Fibroblast of skin of scalp (primary cell): Measurements from ENCODE around the gene LRRC4C. TPM values are rescaled to one million over a fixed set of nuclear protein-coding genes. Genes with fewer than 3 reads are reported as not detected.

ENCODE experiments used
- DNase-seq: peaks from one replicate; pipeline ENCODE4 v3.0.0-alpha.2; 2013
- polyA plus RNA-seq, 2 experiments: library from polyadenylated mRNA; unstranded; fragments of 120-200 nt; gene quantifications; one replicate each; pipeline ENCODE4 v1.2.1, GENCODE V29; 2013; ENCODE audit not compliant: insufficient read length in 2 of 2

Gene LRRC4C
- polyA plus RNA-seq (2013, experiment 1 of 2; ENCODE audit: insufficient read length): 0.45 TPM
- 0.97 TPM for polyA plus RNA-seq (2013, experiment 2 of 2; ENCODE audit: insufficient read length)

DNA sequence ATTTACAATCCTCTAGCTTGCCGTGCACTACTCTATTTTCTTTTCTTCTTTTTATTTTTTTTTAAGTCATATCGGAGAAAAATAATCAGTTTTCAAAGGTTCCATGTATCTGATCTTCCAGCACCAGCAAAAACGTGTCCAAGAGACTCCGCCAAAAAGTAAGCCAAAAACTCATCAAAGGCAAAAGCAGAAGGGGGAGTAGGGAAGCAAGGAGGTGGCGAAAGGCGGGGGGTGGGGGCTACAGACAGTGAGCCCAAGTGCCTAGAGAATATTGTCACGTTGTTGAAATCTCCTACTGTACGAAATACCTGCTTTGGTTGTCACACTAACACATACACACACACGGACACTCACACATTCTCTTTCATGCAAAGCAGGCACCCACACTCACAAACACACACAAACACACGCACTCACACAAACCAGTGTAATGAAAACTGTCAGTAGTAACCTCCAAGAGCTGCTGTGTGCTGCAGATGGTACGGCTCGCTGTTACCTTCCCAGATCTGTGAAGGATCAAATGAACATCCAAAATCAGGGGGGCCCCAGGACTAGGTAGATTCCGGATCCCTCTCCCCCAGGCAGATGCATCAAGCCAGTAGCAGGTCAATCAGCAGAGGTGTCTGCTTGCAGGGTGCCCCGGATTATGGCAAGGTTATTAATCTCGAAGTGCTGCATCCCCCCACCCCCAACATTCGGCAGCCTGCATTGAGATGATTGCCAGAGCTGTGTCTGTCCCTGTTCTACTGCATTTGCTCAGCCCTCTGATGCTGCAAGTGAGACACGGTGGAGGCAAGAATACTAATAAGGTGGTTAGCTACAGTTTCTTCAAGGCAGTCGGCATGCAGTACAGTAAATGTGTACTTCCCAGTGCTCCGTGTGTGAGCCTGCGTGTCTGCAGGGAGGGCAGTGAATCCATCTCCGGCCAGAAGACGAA lies at the start of gene LRRC4C:
Gene LRRC4C (minus strand): TSS at position 188 of the 937 bp plus-strand sequence.
- DNase-seq: no peak

DNA sequence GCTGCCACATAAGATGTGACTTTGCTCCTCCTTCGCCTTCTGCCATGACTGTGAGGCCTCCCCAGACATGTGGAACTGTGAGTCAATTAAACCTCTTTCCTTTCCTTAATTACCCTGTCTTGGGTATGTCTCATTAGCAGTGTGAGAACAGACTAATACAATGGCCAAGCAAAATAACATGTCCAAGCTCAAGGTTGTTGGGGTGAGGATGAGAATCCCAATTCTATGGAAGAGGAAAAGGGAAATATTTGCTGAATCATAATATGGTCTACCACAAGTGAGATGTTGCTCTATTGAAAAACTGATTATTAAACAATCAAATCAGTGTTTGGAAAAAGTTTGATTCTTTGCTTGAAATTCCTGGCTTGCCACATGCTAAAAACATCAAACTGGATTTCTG lies 48.7 kb upstream of the LRRC4C start:
- DNase-seq: no peak

DNA sequence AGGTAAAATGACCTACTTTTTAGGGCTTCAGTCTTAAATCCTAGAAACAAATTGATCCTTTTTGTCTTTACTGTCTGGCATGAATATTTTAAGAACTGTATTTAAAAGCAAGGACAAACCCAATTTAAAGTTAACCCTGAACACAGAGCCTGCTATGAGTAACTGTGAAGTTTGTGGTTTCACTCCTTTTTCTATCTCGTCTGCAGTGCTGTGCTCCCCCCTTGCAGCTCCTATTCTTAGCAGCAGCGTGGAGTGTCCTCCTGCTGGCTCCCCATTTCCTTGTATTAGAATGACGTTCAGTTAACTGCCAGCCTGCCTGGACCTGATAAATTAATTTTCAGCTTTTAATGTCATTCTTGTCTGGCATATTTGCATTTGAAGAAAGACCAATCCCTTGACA lies 40.0 kb upstream of the LRRC4C start:
- DNase-seq: no peak

DNA sequence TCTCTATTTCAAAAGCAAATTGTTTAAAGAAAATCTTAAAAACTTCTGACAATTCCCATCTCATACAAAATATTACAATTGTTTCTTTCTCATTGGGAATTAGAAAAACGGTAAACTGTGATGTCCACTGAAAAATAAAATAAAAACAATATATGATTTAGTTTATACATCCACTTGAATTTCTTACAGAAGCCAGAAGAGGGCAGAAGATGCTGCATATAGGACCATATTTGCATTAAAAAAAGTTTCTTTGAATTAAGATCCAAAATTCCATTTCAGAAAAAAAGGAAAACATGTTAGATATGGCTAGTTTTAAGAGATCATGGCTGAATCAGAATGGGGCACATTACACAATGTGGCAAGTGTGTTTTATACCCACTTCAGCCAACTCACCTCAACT lies 39.3 kb upstream of the LRRC4C start:
- DNase-seq: peak; percentile 37

DNA sequence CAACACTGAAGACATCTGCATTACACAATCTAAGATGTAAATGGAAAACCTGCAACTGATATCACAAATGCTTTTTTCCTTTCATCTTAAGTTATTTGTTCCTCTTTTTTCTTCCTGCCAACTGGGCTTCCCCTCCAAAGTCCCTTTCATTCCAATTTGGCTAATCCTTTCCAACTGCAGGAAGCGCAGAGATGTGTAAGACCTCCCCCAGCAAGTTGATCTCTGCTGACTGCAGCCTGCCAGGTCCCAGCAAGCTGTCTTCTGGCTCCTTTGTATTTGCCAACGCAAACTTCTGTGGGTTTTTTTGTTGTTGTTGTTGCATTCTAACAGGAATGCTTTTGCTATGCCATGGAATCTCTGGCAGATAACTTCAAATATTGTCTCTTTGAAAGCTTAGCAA lies 38.5 kb upstream of the LRRC4C start:
- peak; percentile 20 for DNase-seq

DNA sequence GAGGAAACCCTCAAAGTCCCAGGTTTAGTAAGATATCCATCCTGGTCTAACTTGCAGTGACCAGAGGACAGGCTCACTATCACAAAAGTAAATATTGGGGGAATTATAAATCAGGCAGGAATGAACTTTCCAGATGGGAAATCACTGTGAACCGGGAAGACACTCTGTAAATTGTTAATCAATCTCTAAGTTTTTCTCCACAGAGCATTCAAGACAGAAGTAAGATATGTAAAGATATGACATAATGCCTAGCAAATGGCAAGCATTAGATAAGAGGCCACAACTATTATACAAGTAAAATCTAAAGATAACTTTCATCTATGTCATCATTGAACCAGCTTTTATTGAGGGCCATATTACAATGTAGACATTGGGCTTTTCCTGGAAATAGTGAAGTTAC lies 35.3 kb upstream of the LRRC4C start:
- DNase-seq: peak; percentile 25

DNA sequence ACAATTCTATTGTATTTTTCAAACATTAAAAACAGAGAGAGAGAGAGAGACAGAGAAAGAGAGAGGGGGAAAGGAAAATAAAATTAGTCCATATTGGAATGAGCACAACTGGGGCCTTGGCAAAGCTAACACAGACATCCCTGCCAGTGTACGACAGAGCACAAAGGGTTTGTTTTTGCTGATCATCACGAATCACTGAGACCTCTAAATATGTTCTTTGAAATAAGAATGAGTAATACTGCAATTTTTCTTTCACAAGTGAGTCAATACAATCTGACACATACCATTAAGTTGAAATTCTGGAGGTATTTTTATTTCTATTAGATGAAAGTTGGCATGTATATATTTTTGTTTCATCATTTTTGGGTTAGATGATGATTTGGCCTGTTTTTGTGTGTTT lies 27.0 kb upstream of the LRRC4C start:
- DNase-seq: peak; percentile 55

DNA sequence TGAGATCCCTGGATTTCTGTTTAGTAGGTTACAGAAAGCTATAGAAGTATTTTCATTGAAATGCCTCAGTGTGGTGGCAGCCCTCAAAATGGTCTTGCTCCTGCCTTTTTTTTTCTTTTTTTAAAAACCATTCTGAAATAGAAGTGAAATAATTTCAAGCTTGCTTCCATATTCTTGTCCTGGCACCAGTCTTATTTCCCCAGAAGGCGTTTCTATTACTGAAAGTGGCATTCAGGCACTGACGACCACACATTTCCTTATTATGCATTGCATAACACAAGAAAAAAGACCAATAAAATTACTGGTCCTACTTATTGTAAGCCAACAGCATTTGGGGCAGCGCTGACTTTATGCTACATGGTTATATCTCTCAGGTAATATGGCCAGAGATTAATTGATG lies 24.5 kb upstream of the LRRC4C start:
- DNase-seq: no peak

DNA sequence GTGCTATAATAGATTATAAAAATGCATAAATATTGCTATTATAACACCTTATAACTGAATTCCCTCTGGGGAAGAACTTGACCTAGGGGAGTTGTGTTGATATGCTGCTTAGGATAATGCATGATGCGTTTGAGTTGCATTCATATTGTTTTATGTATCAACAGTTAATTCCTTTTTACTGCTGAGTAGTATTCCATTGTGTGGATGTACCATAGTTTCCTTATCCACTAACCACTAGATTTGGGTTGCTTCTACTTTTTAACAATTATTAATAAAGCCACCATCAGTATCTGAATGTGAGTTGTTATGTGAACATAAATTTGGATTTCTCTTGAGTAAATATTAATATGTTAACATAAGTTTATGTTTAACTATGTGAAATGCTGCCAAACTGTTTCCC lies 19.7 kb upstream of the LRRC4C start:
- DNase-seq: no peak

DNA sequence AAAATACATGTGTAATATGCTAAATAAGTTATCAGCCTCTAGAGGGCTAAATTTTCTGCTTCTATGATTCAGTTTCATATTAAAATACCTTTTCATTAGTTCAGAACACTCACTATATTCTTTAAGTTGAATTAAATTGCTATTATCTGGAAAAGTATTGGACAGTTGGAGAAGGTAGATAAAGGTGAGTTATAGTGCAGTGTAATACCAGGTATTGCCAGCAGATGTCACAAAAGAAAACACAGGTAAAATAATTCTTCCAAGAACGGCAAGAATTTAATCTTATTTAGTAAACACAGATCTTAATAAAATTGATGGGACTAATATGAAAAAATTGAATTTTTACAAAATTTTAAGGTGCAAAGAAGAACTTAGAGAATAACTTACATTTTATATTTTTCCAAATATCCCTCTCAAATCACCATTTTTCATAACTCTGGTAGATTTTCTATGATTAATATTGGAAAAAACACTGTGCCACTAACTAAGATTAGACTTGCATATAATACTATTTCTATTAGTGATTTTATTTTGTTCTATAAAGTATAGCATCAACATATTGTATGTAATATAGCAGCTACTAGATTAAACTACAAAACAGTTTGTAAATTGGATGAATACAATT lies 1.7 kb upstream of the LRRC4C start:
- DNase-seq: no peak

DNA sequence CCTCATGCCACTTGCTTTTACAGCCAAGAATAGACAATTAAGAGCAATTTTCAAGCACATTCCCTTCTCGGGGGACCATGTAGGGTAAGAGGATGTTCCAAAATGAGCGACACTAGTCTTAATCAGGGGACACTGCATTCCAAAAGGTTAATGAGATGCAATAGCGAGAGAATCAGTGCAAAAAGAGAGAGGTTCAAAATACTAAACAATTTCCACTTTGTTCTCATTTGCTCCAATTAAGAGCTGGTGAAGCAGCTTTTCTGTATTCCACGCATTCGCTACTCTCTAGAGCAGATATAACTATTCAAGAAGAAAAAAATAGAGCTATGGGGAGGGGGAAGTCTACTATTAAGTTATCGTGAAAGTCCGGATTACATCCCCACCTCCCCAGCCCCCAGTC lies 811 bp downstream of the LRRC4C start:
- no peak for DNase-seq

DNA sequence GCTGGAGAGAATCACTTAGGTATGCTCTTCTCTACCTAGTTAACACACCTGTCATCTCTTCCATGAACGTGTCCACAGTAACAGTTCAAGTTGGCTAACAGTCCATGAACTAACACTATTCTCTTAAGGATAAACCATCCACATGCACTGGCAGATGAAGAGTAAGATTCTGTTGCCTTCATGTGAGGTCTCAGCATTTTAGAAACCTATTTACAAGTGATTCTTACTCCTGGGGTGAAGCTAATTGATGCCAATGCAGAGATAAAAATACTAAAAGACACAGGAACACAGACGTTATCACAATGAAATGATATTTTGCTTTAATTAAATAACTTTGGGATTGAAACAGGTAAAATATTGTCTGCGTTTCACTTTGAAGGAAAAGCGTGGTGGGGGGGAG lies 1.3 kb downstream of the LRRC4C start:
- DNase-seq: no peak

DNA sequence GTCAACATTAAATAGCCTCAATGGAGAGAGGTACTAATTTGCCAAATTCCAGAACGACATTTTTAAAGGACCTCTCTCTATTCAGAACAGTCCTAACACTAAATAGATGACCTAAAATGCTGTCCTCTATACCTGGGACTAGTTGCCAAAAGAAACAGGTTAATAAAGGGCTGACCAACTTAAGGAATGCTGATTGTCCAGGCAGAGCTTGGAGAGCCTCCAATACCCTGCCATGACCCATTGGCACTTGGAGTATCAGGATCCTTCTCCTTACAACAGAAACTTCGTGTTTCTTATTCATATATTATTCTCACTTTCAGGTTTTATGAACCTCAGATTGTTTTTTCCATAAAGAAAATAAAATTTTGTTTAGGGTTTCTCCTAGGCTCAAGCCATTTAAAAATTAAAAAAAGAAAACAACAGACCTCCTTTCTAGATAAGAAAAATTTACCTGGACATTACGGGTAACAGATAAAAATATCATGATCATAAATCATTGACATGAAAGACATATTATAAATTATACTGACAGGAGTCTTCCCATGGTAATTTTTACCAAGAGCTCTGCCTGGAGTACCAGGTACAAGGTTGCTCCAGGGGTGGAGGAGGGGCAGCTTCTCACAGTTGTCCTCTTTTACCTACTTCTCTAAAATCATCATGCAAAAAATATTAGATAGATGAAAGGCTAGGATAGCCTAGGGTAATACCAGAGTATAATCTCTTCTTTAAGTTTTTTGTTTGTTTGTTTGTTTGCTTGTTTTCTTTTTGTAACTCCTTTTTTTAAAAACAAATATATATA lies 2.0 kb downstream of the LRRC4C start:
- no peak for DNase-seq

DNA sequence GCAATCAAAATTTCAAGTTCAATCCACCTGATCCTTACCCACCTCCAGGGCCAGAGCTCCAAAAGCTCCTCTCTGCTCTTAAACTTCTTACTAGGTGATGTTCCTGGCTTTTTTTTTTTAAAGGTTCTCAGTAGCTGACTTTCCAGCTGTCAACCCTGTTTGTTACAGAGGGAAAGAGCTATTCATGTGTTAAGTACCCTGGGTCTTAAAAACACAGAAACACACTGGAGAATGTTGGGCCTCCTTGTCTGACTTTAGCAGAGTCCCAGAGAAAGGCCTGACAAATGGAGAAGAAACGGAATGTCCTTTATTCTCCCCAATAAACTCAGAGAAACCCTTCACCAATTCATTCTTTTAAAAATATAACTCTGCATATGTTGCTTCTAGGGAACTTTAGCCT lies 3.2 kb downstream of the LRRC4C start:
- no peak for DNase-seq

DNA sequence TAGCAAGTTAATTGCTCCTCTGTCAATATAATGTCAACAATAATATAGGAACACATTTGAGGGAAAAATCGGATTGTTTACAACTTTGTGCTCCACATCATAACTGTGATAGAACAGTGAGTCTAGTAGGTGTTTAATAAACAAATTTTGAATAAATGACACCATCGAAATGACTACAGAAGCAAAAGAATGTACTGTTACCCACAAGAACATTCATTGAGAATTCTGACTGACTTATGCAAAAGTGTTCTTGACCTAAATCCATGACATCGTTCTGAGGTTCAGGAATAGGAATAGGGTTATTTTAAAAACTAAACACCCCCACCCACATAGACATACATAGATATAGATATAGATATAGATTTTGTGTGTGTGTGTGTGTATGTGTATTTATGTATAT lies 8.4 kb downstream of the LRRC4C start:
- no peak for DNase-seq

DNA sequence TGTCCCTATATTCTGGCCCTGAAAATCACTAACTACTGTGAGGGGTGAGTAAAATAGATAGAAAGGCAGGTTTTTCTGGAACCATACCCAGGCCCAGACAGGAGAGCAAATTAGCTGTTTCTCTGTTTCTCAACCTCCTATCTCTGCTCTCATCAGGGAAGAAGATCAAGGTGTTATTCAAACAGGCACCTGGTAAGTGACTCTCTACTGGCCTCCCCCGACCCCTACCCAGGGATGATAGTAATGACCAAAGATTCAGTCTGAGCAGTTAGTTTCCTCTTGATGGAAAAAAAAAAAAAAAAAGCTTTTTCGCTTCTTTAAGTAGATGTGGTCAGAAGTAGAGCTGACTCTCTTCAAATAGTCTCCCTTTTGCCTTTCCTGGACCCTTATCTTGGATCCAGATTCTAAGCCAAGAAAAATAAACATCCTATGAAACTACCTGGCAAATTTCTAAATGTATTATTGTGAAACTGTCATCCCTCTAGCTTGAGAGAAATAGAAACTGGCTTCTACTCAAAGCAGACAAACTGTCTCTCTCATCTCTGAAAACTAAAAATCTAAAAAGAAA lies 9.9 kb downstream of the LRRC4C start:
- DNase-seq: no peak

DNA sequence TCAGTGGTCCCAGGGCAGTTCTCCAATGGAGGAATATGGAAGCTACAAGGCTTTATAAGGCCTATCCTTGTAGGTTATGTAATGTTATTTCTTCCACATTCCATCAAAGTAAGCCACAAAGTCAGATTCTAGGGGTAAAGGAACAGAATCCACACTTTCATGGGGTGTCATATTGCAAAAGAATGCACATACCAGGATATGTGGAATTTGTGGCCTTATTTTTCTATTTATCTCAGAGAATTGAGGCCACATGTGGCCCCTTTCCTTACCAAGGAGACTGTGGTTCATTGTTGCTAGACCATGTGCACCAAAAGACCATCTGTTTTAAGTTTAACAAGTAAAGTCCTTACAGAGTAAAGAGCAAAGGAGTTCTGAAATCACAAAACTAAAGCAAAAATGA lies 12.9 kb downstream of the LRRC4C start:
- peak; percentile 39 for DNase-seq

DNA sequence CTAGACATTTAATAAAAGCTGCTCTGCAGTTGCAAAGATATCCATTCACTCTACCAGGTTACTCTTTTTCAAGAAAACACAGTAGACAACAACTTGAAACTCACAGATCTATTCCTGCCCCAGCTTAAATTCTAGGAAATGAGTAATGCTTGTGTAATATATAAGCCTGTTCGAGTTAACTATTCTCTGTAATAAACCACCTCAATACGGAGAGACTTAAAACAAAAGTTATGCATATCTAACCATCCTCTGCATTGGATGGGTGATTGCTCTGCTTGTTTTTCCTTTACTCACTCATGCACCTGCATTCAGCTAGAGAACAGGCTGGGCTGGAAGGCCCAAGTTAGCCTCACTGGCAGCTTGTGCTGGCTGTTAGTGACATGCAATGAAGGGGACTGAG lies 13.3 kb downstream of the LRRC4C start:
- no peak for DNase-seq

DNA sequence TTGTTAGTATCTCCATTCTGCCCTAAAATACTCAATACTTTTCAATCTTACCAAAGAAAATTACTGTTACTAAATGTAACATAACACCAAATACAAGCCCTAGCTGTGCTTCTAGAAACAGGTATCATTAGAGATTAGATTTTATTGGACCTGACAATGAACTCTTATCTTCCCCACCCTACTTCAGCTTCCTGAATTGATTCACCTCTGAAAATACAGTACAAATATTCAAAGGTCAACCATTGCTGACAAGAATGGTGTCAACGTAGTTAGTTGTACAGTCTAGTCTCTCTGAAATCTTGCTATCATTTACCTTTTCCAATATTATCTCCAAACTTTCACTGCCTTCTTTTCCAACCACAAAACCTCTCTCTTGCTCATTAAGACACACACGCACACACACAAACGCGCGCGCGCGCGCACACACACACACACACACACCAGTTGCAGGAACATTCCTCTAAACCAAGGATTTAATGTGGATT lies 22.4 kb downstream of the LRRC4C start:
- no peak for DNase-seq

DNA sequence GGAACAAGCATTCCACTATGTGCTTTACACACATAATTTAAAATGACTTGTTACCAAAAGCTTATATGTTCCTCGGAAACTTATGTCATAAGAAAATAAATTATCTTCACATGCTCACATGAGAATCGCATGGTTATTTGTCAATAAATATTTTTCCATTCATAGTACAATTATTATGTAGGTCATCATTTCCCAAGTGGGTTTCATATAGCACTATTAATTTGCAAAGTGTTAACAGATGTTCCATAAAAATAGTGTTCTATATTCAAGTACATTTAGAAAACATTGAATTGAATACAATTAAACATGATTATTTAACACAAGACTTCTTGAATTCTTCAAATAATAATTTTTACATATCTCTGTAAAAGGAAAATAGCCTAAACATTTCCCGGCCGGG lies 23.9 kb downstream of the LRRC4C start:
- no peak for DNase-seq

DNA sequence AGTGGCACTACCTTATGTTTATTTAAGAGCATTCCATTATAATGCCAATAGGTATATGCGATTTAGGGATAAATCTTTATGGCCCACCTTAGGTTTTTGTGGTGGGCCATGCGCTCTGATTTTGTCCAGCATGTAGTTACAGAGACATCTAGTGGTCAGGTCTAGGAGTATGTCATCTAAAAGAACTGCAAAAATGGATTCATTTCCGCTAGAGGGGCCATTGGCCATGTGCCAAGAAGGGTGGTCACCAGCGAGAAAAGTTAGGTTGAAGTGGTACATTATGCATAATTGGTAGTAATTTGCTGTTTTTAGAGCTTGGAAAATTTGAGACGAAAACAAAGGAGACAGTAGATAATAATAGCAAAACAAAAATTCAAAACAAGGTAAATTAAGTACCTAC lies 27.7 kb downstream of the LRRC4C start:
- peak; percentile 15 for DNase-seq

DNA sequence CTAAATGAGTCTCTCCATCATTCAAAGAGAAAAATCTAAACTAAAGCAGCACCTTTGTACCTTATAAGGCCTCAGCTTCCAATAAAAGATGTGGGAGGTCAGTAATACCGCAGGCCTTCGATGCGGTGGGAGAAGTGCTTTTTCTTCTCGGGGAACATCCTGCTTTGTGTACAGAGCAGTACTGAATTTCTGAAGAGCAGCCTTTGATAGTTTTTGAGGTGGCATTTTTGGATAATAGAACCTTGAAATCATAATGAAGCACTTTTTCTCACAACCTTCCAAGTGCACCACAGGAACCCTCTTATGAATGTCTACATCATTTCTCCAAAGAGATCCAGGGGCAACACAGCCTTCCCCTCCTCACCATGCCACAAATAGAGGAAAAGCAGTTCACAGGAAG lies 39.6 kb downstream of the LRRC4C start:
- DNase-seq: no peak
